GM18499 (cell line): ENCODE data around the gene DOCK8.
"Not testable (repeated sequence)": the region's sequence is repeated elsewhere in the genome, so short reads cannot be mapped to it uniquely, and the experiment has no call there.

ENCODE experiments used
- ATAC-seq: cut with Tn5 transposase; IDR thresholded peaks from one replicate; pipeline ENCODE4 v1.9.1; 2021; ENCODE audit warnings: moderate number of reproducible peaks; ENCODE audit not compliant: insufficient read depth, unreplicated experiment

Gene DOCK8

DNA sequence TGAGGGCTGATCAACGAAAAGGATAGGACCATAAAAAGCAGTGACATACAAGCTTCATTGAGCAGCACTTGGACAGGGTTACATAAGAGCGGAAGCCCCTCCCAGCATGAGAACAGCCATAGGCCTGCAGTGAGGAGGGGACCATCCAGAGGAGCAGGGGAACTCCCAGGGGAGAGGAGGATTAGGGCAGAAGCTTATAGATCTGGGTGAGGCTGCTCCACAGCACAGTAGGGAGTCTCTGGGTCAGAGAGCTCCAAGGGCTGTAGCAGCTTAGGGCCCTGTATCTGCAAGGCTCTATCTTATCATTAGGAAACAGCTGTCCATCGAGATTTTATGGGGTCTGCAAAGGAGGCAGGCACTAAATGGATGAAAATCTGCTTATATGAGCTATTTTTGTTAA, 186.6 kb downstream of the DOCK8 start:
- no peak for ATAC-seq

DNA sequence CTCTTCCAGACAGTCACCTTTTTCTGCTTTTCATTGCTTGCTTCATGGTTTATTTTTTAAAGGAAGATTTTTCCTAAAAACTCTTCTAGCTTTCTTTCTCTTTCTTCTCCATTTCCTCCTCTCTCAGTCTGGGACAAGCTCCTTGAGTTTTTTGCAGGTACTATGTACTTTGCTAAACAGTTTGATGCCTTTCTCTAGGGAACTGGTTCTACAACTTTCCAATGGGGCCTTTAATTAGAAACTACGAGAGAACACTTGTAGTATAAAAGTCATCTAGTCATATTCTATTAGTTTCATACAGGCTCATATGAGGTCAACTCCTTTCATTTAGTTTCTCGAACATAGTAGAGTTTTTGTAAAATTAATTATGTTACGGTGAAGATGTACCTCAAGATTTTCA, 189.6 kb downstream of the DOCK8 start:
- no peak for ATAC-seq

DNA sequence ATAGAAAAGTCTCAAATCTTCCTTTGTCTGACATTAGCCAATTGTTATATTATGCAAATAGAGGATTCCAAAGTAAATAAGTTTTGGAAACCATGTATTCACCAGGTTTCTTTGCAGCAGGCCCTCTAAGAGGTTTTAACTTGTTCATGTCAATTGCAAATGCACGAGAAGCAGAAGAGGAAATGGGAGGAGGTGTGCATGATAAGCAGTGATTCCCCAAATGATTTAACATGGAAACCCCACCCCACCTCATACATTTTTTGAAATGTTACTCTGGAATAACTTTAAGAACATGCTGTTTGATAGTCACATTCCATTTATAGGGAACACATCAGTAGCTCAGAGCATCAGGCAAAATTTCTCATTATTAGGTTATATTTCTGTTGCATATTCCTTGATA, 190.7 kb downstream of the DOCK8 start:
- ATAC-seq, result no peak

DNA sequence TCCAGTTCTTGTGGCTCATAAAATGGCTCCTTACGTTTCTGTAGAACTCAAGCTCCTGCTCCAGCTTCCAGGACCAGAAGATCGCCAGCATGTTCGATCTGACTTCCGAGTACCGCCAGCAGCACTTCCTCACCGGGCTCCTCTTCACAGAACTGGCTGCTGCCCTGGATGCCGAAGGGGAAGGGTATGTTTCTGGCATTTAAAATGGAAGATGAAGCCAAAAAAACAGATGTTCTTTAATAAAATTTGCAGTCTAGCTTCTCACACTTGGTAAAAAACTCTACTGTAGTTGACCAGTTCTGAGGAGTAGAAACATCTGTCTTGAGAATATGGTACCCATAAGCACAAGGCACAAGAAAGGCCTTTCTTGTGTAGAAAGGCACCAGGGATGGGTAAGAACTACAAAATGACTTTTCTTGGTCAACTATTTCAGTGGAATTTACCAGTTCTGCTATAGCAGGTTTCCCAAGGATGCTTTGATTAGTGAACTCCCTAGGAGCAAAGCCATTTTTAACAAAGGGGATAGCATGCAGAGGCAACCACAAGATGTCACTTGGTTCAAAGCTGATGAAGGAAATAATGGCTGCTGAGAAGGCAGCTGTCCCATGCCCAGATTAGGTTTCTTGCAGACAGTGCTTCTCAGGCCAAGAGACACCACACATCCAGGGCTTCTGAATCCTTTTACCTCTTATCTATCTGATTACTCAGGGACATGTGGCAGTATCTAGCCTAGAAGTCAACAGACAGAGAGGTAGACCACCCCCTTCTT, 192.4 kb downstream of the DOCK8 start:
- ATAC-seq, result no peak

DNA sequence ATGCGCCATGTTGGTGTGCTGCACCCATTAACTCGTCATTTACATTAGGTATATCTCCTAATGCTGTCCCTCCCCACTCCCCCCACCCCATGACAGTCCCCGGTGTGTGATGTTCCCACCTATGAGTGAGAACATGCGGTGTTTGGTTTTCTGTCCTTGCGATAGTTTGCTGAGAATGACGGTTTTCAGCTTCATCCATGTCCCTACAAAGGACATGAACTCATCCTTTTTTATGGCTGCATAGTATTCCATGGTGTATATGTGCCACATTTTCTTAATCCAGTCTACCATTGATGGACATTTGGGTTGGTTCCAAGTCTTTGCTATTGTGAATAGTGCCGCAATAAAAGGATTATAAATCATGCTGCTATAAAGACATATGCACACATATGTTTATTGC, 195.0 kb downstream of the DOCK8 start:
- not testable (repeated sequence) for ATAC-seq

DNA sequence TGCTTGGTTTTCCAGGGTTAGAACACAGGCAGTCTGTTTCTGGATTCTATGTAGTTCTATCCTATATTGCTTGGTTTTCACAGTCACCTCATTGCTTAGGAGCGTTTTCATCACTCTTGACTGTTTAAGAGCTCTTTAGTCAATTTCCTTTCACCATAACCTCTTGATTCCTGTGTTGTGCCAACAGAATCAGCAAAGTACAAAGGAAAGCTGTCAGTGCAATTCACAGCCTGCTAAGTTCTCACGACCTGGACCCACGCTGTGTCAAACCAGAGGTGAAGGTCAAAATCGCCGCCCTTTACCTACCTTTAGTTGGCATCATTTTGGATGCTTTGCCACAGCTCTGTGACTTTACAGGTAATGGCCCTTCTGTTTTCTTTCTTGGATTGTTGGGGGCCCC, 199.9 kb downstream of the DOCK8 start:
- ATAC-seq, result no peak

DNA sequence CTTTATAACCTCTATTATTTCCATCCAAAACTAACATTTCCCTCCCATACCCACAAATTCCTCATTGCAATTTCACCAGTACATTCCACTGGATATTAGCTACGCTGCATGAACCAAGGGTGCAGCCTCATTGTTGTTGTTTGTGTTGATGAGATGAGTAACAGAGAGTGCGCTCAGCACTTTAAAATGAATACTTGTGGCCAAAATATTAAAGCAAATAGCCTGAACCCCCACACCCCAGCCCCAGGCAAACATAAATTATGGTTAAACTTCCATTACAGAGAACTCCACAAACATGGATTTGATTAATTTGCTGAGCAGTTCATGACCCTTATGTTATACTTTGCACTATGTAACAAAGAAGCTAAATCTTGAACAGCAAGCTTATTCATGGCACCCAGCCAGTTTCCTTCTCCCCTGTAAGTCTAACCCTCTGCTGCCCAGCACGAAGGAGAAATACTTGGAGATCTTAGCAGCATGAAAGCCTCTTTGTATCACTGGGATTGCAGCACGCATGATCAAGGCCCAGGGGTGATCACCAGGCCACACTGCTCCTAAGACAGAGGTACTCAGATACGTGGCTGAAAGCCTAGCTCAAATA, 205.0 kb downstream of the DOCK8 start:
- no peak for ATAC-seq

DNA sequence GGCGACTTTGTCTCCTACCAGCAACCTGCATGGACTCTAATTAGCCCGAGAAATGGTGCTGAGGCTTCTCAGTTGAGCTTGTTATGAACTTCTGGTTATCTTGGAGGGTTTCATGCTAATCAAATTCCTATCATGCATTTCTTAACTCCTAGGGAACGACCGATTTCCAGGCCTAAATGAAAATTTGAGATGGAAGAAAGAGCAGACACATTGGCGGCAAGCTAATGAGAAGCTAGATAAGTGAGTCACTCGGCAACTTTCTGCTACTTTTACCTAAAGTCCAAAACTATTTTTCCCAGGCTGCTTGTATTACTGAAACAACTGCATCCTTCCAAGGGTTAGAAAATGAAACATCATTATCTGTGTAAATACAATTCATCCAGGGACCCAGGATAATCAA, 207.2 kb downstream of the DOCK8 start:
- no peak for ATAC-seq

DNA sequence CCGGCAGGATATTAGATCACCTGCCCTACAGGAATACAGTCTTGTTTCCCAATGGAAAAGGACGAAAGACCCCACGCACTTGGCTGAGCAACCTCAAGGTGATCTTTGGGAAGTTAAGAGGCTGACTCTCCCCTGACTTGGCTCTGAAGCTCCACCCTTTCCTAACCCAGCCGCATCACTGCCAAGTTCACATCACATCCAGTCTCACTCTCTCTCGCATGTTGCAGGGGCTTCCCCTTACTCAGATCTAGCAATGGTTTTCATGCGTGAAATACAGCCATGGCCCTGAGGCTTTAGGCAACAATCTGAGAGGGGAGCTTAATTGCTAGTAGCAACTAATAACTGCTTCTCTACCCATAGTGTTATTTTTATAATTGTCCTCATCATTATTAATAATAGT, 211.6 kb downstream of the DOCK8 start:
- no peak for ATAC-seq

DNA sequence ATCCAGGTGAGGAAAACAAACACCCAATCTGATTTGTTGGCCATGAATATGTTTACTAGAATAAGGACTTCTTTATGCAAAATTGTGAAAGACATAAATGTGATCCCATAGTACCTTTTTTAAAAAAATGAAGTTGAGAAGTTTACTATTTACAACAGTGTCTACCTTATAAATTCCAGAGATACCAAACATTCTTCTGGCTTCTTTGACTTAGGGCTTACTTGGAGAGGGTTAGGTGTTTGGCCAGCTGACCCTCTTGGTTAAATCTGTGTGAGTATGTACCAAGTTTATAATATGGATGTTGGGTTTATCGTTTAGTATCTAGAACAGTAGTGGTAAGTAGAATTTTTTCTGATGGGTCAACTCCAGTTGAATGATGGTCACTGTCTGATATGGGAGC, 212.3 kb downstream of the DOCK8 start:
- ATAC-seq, result no peak

DNA sequence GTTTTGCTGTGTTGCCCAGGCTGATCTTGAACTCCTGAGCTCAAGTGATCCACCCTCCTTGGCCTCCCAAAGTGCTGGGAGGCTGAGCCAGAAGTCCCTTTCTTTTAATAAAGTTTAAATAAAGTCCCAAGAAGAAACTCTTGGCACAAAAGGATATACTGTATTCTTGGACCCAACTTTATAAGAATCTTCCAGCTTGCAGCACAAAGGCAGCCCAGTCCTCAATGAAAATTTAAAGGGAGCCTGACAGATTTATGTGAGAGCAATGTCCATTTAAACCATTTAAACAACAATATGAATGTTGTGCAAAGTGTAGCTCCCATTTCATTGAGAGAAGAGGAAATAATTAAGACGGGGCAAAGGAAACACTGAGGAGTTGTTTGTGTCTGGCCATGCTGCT, 217.0 kb downstream of the DOCK8 start:
- no peak for ATAC-seq

DNA sequence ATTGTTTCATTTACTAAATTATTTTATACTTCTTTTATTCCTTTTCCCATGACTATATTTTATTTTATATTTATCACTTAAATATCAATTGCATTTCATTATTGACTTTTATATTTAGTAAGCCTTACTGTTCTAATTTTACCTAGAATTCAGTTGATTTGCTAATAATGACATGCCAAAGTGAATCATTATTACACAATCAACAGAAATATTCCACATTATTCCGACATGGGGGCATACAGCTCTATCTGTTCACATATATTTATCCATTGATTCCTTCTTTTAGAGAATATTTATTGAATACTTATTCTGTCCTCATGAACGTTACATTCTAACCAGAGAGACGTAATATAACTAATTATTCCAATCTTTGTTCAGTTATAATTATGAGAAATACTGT, 221.8 kb downstream of the DOCK8 start:
- no peak for ATAC-seq

DNA sequence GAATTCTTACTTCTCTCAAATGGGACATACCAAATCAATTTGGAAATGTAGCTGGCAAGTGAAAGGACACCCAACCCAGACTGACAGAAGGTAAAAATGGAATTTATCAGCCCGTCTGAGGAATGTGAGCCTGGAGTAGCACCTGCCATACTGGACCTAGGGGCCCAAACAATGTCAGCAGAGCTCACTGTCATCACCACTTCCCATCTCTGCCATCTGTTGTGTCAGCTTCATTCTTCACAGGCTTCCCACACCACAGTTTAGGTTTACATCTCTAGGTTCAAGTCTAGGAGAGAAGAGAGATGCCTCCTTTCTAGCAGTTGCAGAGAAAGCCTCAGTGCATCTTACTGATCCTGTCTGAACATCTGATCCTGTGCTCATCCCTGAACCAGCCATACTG, 222.4 kb downstream of the DOCK8 start:
- no peak for ATAC-seq

DNA sequence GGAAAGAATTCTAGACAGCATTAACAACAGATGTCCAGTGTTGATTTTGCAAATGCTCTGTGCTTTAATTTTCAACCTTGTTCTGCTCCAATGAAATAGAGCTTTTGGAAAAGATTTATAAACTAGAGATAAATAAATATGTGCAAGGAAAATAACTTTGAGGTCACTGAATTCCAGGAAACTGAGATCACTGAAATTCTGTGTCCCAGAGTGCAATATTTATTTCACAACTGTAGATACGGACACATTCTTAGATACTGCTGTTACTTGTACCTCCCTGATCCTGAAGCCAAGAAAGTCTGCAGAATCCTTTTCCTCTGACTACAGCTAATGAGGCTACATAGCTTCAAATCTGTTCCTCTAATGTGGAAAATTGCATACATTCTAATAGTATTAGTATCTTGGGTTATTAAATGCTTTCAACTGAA, 222.9 kb downstream of the DOCK8 start:
- ATAC-seq, result no peak

DNA sequence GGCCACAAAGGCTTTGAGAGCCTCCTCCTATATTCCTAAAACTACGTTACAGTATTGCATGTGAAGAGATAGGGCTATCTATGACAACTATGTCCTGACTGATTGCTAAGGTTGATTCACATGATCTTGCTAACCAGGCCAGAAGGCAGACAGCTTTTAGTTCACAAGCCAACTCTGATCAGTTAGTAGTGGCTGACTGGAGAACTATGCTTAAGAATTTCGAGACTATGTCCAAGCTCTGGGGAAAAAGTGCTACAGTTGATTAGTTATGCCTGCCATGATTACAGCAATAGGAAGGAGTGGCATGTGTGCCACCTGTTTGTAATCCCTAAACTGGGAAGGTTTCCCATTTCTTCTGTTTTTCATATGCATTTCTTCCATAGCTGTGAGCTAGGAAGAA, 223.4 kb downstream of the DOCK8 start:
- no peak for ATAC-seq

DNA sequence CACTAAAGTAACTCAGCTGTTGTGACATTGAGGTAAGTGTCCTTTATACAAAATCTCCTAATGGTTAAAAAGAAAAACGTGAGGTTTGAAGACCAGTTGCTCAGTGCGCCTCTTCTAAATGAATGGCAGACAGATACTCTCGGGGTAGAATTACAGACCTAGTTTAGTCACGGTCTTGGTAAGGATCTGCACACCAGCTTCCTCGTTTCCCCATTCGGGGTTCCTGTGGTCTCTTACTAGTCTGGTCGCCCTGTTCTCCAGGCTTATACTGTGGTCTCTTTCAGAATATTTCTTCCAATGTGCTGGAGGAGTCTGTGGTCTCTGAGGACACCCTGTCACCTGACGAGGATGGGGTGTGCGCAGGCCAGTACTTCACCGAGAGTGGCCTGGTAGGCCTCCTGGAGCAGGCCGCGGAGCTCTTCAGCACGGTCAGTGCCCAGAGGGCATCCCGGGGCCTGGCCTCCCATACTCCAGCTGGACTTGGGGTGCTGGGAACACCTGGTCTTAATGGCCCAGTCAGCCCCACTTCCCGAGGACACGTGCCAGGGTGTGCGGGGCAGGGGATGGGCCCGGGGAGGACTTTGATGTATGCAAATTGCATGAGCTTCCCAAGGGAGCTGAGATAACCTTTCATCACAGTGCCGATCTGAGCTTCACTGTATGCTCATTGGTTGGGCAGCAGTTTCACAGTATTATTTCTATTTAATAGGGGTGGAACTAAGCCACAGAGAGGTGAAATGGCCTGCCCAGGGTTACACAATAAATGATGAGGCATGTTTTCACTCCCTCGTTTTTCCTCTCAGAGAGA, 224.5 kb downstream of the DOCK8 start:
- ATAC-seq, result no peak

DNA sequence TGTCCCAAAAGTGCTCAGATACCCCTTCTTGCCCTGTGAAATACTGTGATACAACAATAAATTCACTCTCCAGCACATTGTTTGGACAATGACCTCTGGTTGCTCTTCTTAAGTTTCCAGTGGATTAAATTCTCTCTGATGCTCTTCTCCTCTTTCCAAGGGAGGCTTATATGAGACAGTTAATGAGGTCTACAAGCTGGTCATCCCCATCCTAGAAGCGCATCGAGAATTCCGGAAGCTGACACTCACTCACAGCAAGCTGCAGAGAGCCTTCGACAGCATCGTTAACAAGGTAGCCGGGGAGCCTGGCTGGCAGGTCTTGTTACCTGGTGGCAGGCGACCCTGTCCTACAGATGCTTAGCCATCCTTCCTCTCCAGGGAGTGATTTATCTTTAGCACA, 226.5 kb downstream of the DOCK8 start:
- no peak for ATAC-seq

DNA sequence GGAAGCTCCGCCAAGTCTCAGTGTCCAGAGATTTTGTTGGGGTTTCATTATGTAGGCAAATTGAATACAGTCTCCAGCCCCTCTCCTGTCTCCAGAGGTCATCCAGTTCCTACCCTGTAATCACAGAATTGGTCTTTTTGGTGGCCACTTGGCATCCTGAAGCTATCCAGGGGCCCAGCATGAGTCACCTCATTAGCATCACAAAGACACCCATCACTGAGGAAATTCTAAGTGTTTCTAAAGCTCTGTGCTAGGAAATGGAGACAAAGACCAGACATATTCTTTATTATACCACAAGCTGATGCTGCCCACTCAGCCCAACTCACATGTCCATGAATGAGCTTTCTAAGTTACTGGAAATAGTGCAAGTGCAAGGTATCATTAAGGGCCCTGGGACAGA, 229.9 kb downstream of the DOCK8 start:
- ATAC-seq, result no peak

DNA sequence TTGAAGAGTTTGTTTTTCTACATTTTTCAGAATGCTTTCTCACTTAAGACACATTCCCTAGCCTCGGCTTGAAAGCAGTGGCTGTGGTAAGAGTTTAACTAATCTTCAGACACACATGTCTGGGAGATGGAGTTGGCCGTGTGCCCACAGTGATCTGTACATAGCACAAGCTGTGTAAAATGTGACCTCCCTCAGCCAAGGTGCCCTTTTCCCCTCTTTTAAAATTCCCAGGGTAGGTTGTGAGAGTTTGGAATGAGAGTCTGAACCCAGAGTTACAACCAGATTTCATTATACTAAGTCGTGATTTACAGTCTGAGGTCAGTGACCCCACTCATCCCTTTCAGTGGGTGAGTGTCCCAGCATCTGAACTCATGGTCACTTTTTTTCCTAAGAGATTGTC, 230.4 kb downstream of the DOCK8 start:
- no peak for ATAC-seq

DNA sequence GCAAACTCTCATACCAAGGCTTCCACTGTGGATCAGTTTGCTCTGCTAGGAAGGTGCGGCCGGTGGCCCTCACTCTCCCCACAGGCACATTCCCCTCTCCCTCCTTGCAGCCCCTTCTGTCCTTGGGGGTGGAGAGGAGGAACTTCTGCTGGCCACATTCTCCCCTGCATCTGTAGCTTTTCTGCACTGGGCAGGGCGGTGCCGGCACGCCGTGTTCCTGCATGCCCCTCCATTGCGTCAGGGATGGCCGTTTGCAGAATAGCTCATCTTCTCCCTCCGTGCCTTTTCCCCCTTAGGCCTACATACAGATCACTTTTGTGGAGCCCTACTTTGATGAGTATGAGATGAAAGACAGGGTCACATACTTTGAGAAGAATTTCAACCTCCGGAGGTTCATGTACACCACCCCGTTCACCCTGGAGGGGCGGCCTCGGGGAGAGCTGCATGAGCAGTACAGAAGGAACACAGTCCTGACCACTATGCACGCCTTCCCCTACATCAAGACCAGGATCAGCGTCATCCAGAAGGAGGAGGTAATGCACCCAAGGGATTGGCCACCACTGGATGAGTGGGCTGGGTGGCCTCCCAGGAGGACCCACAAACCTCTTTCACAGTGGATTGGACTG, 231.5 kb downstream of the DOCK8 start:
- ATAC-seq, result no peak
